GM18526 (cell line): ENCODE results near the gene BTBD16.

Experiments
- POLR2A ChIP-seq: IDR thresholded peaks from 3 replicates; pipeline ENCODE4 v1.6.1; 2011; ENCODE audit not compliant: insufficient read length; ENCODE audit errors: extremely low read depth

BTBD16 gene

GRCh38 chr10:122348512-122348911 is 77.4 kb downstream of the BTBD16 start:
- TF ChIP-seq POLR2A: no peak

GRCh38 chr10:122348935-122349361 is 77.9 kb downstream of the BTBD16 start:
- no peak for TF ChIP-seq POLR2A

GRCh38 chr10:122349758-122350369 is 78.8 kb downstream of the BTBD16 start:
- no peak for TF ChIP-seq POLR2A

- no peak for TF ChIP-seq POLR2A
Measured at GRCh38 chr10:122350893-122351292, 79.8 kb downstream of the BTBD16 start.

- no peak for TF ChIP-seq POLR2A
Measured at GRCh38 chr10:122352817-122353525, 81.9 kb downstream of the BTBD16 start.

- TF ChIP-seq POLR2A: no peak
Measured at GRCh38 chr10:122354383-122354782, 83.3 kb downstream of the BTBD16 start.

GRCh38 chr10:122357685-122358084 is 86.6 kb downstream of the BTBD16 start:
- TF ChIP-seq POLR2A: no peak

GRCh38 chr10:122359621-122360020 is 88.5 kb downstream of the BTBD16 start:
- TF ChIP-seq POLR2A: no peak

- TF ChIP-seq POLR2A: no peak
Measured at GRCh38 chr10:122361046-122361445, 90.0 kb downstream of the BTBD16 start.

- TF ChIP-seq POLR2A: no peak
Measured at GRCh38 chr10:122362031-122362592, 91.0 kb downstream of the BTBD16 start.

GRCh38 chr10:122362621-122363020 is 91.5 kb downstream of the BTBD16 start:
- TF ChIP-seq POLR2A: no peak

- no peak for TF ChIP-seq POLR2A
Measured at GRCh38 chr10:122363311-122363710, 92.2 kb downstream of the BTBD16 start.

- TF ChIP-seq POLR2A: no peak
Measured at GRCh38 chr10:122363722-122364463, 92.8 kb downstream of the BTBD16 start.

GRCh38 chr10:122368502-122369254 is 97.6 kb downstream of the BTBD16 start:
- TF ChIP-seq POLR2A: no peak

GRCh38 chr10:122373108-122373507 is 102.0 kb downstream of the BTBD16 start:
- no peak for TF ChIP-seq POLR2A

- no peak for TF ChIP-seq POLR2A
Measured at GRCh38 chr10:122373721-122374120, 102.6 kb downstream of the BTBD16 start.
